ENCODE data around the gene SLC7A6. TPM values are rescaled to one million over a fixed set of nuclear protein-coding genes. Genes with fewer than 3 reads are reported as not detected.

The SLC7A6 gene
- total RNA-seq, 1 experiment from 2014 or later, result 28.5 TPM

DNA sequence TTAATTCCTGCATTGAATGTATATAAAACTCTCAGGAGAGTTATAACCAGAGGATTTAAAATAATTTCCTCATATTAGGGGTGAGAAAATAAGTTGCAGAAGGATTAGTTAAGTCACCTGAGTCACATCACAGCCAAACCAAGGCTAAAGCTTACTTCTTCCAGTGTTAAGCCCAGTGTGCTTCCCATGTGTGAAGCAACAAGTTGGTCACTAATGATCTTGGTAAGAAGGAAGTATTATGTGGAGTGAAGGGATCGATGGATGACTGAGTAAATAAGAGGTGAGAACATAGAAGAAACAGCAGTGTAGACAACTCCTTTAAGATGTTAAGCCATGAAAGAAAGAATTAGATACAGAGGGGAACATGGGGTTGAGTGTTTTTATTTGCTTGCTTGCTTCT lies 49.0 kb upstream of the SLC7A6 start:
- no peak for ATAC-seq
- intact Hi-C loops (cut with micrococcal nuclease), result no loop called here
- Histone ChIP-seq H3K4me3 (replicated peaks in 1 of 2; ENCODE audit: low read depth in 1 of 2, low read length in 2 of 2) (no peak overlapping the region), H3K79me2 (ENCODE audit: insufficient read depth, low read length) (no peaks in the 10 kb centered on the region), H3K27me3 (ENCODE audit: insufficient read depth, low read length) (no peaks in the 10 kb centered on the region), H3K4me1 (ENCODE audit: control insufficient read depth in 1 of 2, insufficient read depth in 2 of 2, low read length in 2 of 2) (no peaks in the 10 kb centered on the region), H3K9me2 (ENCODE audit: insufficient read depth) (no peaks in the 10 kb centered on the region), H3K36me3 (ENCODE audit: control insufficient read depth in 1 of 2, insufficient read depth in 2 of 2, low read length in 2 of 2) (no peaks in the 10 kb centered on the region), H3K9me3 (ENCODE audit: control insufficient read depth in 1 of 2, insufficient read depth in 1 of 2, low read depth in 1 of 2, low read length in 2 of 2) (no peaks in the 10 kb centered on the region), H2AFZ (ENCODE audit: low read depth, low read length, poor library complexity, severe bottlenecking) (no peak overlapping the region), H4K20me1 (ENCODE audit: insufficient read depth) (no peaks in the 10 kb centered on the region), H3K4me2 (ENCODE audit: low read length) (no peak overlapping the region), H3K9ac (ENCODE audit: low read length) (no peak overlapping the region), H3K27ac (ENCODE audit: low read depth, low read length) (no peak overlapping the region)
- no TSS peak for BruUV-seq (replicated peaks)
- DNase-seq (ENCODE audit: low read depth, low spot score), result no peak
- TF ChIP-seq CEBPB (IDR thresholded peaks at IDR 0.05; ENCODE audit: low read depth), result no peak
- TF ChIP-seq, protein P1, sequence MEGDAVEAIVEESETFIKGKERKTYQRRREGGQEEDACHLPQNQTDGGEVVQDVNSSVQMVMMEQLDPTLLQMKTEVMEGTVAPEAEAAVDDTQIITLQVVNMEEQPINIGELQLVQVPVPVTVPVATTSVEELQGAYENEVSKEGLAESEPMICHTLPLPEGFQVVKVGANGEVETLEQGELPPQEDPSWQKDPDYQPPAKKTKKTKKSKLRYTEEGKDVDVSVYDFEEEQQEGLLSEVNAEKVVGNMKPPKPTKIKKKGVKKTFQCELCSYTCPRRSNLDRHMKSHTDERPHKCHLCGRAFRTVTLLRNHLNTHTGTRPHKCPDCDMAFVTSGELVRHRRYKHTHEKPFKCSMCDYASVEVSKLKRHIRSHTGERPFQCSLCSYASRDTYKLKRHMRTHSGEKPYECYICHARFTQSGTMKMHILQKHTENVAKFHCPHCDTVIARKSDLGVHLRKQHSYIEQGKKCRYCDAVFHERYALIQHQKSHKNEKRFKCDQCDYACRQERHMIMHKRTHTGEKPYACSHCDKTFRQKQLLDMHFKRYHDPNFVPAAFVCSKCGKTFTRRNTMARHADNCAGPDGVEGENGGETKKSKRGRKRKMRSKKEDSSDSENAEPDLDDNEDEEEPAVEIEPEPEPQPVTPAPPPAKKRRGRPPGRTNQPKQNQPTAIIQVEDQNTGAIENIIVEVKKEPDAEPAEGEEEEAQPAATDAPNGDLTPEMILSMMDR (IDR thresholded peaks at IDR 0.05 in 2 of 3, conservative IDR thresholded peaks at IDR 0.05 in 1 of 3; ENCODE audit: borderline replicate concordance in 1 of 3, insufficient read depth in 1 of 3, low read depth in 2 of 3, low read length in 2 of 3), result no peak
- TF ChIP-seq POLR2AphosphoS5 (IDR thresholded peaks at IDR 0.05; ENCODE audit: low read depth, low read length), result no peak
- ChIA-PET RAD21 (ENCODE audit: low non-redundant PET in 1 of 2, low total read pairs in 2 of 2, uncharacterized antibody in 2 of 2, unreplicated experiment in 2 of 2) (no interaction called here), POLR2A (interaction anchor here (0.6 kb wide), 1 partner anchor 11 kb away, joined by 6 read pairs; no protein-coding TSS in a partner anchor), CTCF (no interaction called here)

- Histone ChIP-seq H3K27ac (ENCODE audit: low read depth, low read length) (no peak overlapping the region), H3K4me3 (replicated peaks in 1 of 2; ENCODE audit: low read depth in 1 of 2, low read length in 2 of 2) (no peak overlapping the region), H4K20me1 (ENCODE audit: insufficient read depth) (no peaks in the 10 kb centered on the region), H3K36me3 (ENCODE audit: control insufficient read depth in 1 of 2, insufficient read depth in 2 of 2, low read length in 2 of 2) (no peaks in the 10 kb centered on the region), H3K9me3 (ENCODE audit: control insufficient read depth in 1 of 2, insufficient read depth in 1 of 2, low read depth in 1 of 2, low read length in 2 of 2) (no peaks in the 10 kb centered on the region), H3K9ac (ENCODE audit: low read length) (no peak overlapping the region), H3K27me3 (ENCODE audit: insufficient read depth, low read length) (no peaks in the 10 kb centered on the region), H3K4me2 (ENCODE audit: low read length) (no peak overlapping the region), H3K79me2 (ENCODE audit: insufficient read depth, low read length) (no peaks in the 10 kb centered on the region), H3K9me2 (ENCODE audit: insufficient read depth) (no peaks in the 10 kb centered on the region), H3K4me1 (ENCODE audit: control insufficient read depth in 1 of 2, insufficient read depth in 2 of 2, low read length in 2 of 2) (no peaks in the 10 kb centered on the region), H2AFZ (ENCODE audit: low read depth, low read length, poor library complexity, severe bottlenecking) (no peak overlapping the region)
- DNase-seq (ENCODE audit: low read depth, low spot score) (no peak), ATAC-seq (no peak)
- BruUV-seq (replicated peaks), result no TSS peak
- ChIA-PET POLR2A (no interaction called here), CTCF (no interaction called here), RAD21 (ENCODE audit: low non-redundant PET in 1 of 2, low total read pairs in 2 of 2, uncharacterized antibody in 2 of 2, unreplicated experiment in 2 of 2) (no interaction called here)
- no peak for TF ChIP-seq CEBPB (IDR thresholded peaks at IDR 0.05; ENCODE audit: low read depth)
- TF ChIP-seq, protein P2, sequence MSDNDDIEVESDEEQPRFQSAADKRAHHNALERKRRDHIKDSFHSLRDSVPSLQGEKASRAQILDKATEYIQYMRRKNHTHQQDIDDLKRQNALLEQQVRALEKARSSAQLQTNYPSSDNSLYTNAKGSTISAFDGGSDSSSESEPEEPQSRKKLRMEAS (IDR thresholded peaks at IDR 0.05), result no peak
- TF ChIP-seq EZH2phosphoT487 (IDR thresholded peaks at IDR 0.05; ENCODE audit: borderline replicate concordance), result no peak
- intact Hi-C loops (cut with micrococcal nuclease), result no loop called here
Observed at GRCh38 chr16:68216240-68216639, 48.1 kb upstream of the SLC7A6 start.

All from HCT116 (cell line).